AG09319 (cell line): ENCODE data around the gene GZMH.
"Not testable (repeated sequence)": the region's sequence is repeated elsewhere in the genome, so short reads cannot be mapped to it uniquely, and the experiment has no call there.

ENCODE experiments used
- DNase-seq: peaks from one replicate; pipeline ENCODE4 v3.0.0-alpha.2; 2010; ENCODE audit warnings: low read depth; ENCODE audit errors: extremely low read depth
- TF ChIP-seq, protein P1 (sequence below): IDR thresholded peaks from 2 replicates; pipeline ENCODE4 v1.5.1; 2011; ENCODE audit warnings: low read depth, mild to moderate bottlenecking, inconsistent platforms, low read length, moderate library complexity

Gene GZMH

GRCh38 chr14:24609655-24610344, at the start of gene GZMH:
TSS of gene GZMH (minus strand) at chr14:24609685. CDS start at chr14:24609613, 72 bp downstream.
- no peak for DNase-seq
- TF ChIP-seq, protein P1, sequence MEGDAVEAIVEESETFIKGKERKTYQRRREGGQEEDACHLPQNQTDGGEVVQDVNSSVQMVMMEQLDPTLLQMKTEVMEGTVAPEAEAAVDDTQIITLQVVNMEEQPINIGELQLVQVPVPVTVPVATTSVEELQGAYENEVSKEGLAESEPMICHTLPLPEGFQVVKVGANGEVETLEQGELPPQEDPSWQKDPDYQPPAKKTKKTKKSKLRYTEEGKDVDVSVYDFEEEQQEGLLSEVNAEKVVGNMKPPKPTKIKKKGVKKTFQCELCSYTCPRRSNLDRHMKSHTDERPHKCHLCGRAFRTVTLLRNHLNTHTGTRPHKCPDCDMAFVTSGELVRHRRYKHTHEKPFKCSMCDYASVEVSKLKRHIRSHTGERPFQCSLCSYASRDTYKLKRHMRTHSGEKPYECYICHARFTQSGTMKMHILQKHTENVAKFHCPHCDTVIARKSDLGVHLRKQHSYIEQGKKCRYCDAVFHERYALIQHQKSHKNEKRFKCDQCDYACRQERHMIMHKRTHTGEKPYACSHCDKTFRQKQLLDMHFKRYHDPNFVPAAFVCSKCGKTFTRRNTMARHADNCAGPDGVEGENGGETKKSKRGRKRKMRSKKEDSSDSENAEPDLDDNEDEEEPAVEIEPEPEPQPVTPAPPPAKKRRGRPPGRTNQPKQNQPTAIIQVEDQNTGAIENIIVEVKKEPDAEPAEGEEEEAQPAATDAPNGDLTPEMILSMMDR = no peak

DNA sequence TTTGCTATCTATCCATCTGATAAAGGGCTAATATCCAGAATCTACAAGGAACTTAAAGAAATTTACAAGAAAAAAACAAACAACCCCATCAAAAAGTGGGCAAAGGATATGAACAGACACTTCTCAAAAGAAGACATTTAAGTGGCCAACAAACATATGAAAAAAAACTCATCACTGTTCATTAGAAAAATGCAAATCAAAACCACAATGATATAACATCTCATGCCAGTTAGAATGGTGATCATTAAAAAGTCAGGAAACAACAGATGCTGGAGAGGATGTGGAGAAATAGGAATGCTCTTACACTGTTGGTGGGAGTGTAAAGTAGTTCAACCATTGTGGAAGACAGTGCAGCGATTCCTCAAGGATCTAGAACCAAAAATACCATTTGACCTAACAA, 38.9 kb upstream of the GZMH start:
- DNase-seq = not testable (repeated sequence)

DNA sequence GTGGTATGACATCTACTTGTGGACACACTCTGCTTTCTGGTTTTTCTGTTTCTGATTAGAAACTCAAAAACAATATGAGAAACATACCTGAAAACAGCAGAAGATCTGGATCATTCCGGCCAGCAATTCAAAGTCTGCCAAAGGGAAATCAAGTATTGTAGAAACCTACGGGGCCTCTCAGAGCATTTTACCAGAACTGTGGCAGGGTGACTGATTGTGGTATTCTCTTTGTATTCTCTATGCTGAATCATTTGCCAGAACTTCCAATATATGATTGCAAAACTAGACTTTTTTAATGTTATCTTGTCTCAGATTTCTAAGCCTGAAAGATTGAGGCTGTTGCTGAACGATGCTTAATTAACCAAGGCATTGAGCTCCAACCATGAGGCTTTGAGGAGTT, 30.4 kb upstream of the GZMH start:
- DNase-seq = no peak

DNA sequence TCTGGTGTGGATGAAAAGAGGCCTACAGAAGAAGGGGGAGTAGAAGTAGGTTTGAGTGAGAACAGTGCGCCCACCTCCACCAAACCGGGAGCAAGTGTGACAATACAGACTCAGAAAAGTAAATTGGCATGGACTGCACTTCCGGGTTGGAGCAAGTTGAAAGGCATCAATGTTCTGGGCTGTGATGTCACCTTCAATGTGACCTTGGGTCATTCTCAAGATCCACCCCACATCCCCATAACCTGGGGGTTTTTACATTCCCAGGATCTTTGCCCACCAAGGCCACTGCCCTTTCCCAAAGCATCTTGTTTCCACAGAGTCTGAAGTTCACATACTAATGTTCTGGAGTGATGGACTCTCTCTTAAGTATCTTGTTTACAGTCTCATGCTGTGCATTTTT, 29.8 kb upstream of the GZMH start:
- no peak for DNase-seq

More for the DNA sequence above, 30.4 kb upstream of the GZMH start:
- TF ChIP-seq, protein P1 = no peak

DNA sequence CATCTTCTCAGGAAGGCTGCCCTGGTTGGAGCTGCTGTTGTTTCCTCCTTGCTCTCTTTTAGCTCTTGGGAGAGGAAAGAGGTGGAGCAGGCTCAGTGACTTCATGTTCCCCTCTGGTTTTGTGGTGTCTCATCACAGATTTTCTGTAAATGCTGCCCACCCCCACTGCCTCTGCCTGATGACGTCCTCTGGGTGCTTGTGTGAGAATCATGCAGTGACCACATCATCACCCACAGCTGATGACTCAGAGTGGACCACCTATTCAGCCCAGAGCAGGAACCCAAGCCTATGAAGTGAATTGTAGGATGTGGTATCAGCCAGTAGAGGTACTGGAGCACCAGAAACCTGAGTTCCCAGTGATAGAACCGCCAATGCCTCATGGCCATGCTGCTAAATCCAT, 24.7 kb upstream of the GZMH start, which contains the start of gene GZMB:
TSS of gene GZMB (minus strand) at position 33 of the 400 bp plus-strand sequence. CDS start at position 3, 30 bp downstream.
- no peak for DNase-seq
- TF ChIP-seq, protein P1 = no peak

More for the DNA sequence above, 29.8 kb upstream of the GZMH start:
- TF ChIP-seq, protein P1 = no peak

GRCh38 chr14:24633353-24633752, 23.9 kb upstream of the GZMH start:
- TF ChIP-seq, protein P1 = no peak
- DNase-seq = no peak

GRCh38 chr14:24632761-24633160, 23.3 kb upstream of the GZMH start:
- TF ChIP-seq, protein P1 = no peak
- DNase-seq = no peak

DNA sequence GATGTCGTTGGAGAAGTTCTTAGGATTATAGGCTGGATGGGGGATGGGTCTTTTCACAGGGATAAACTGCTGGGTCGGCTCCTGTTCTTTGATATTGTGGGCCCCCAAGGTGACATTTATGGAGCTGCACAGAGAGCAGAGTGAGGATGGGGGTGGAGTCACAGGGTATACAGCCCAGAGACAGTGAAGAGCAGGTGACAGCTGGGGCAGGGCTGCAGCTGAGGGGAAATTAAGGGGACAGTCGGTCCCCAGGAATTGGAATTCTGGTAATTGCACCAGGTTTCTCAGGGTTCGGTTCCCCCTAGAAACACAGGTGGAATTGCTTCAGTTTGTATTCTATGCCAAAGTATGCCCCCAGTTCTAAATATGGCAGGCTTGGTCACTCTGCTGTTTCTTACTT, 22.9 kb upstream of the GZMH start:
- TF ChIP-seq, protein P1 = no peak
- no peak for DNase-seq
